K562 (cell line): ENCODE data around the gene CDKN1B. TPM values are rescaled to one million over a fixed set of nuclear protein-coding genes. Genes with fewer than 3 reads are reported as not detected.

Experiments used
- ATAC-seq: fragments of 200-7000 bp; cut with Tn5 transposase; 3 replicates; pipeline ENCODE4 v1.9.1; 2020; ENCODE audit warnings: moderate library complexity
- BruUV-seq: library from RNA; stranded (reverse); fragments of 400-500 nt; replicated peaks from 2 replicates; lab custom pipeline; 2021; lab: Mats Ljungman, UMichigan
- CTCF ChIA-PET: fragments of 300-600 bp; formaldehyde crosslinking; extraction: SDS; loops from one replicate; lab custom pipeline; 2021; ENCODE audit warnings: low intra/inter-chr PET ratio; lab: Yijun Ruan, JAX
- POLR2A ChIA-PET: fragments of 300-600, 350-650 bp; sonication (Branson Sonifier 250); formaldehyde crosslinking; extraction: SDS; loops from one replicate; lab custom pipeline; 2021; ENCODE audit warnings: antibody characterized with exemption, inconsistent platforms; lab: Yijun Ruan, JAX
- DNase-seq, 4 experiments: peaks; one replicate each; pipeline versions ENCODE4 v3.0.0 to v3.0.0-alpha.2; 2011 to 2018; ENCODE audit warnings: low spot score in 3 of 4, mixed read lengths in 3 of 4; ENCODE audit errors: extremely low read depth in 1 of 4
- FAIRE-seq: peaks from 2 replicates; lab custom pipeline; 2011; peaks lifted over from hg19 to GRCh38; lab: Jason Lieb, UNC
- H2AFZ ChIP-seq: 2 replicates; pipeline ENCODE4 v1.6.0; 2011; ENCODE audit warnings: low read depth, low read length, control low read depth, inconsistent platforms
- H3K27ac ChIP-seq: fragments of 200-600 bp; 3 replicates; pipeline ENCODE4 v1.8.0; 2011; ENCODE audit warnings: low read depth, mild to moderate bottlenecking, control low read depth, inconsistent platforms, low read length, moderate library complexity, mixed read lengths; ENCODE audit errors: extremely low read depth
- H3K27me3 ChIP-seq, 2 experiments: fragments of 300-600 bp in 1 of 2; 2 replicates in 1 of 2; 3 replicates in 1 of 2; pipeline versions ENCODE4 v1.6.0 to v1.8.0; 2011; ENCODE audit warnings: inconsistent platforms in 2 of 2, low read length in 2 of 2, mild to moderate bottlenecking in 1 of 2, mixed read lengths in 1 of 2, moderate library complexity in 1 of 2; ENCODE audit not compliant: control insufficient read depth in 2 of 2, insufficient read depth in 2 of 2
- H3K36me3 ChIP-seq: fragments of 300-600 bp; 3 replicates; pipeline ENCODE4 v1.8.0; 2011; ENCODE audit warnings: mild to moderate bottlenecking, low read length, inconsistent platforms; ENCODE audit not compliant: control insufficient read depth, insufficient read depth
- H3K4me1 ChIP-seq, 2 experiments: fragments of 200-600 bp in 1 of 2; replicated peaks in 1 of 2; 2 replicates in 1 of 2; 3 replicates in 1 of 2; pipeline versions ENCODE4 v1.5.1 to v1.8.0; 2011; ENCODE audit warnings: inconsistent platforms in 2 of 2, low read length in 2 of 2, mild to moderate bottlenecking in 1 of 2, mixed read lengths in 1 of 2, moderate library complexity in 1 of 2; ENCODE audit not compliant: control insufficient read depth in 2 of 2, insufficient read depth in 2 of 2
- H3K4me2 ChIP-seq: 2 replicates; pipeline ENCODE4 v1.6.1; 2011; ENCODE audit warnings: low read length, control low read depth, inconsistent platforms, mixed read lengths; ENCODE audit not compliant: insufficient read depth
- H3K4me3 ChIP-seq: fragments of 200-600 bp; sonication (generic), shearing (Covaris generic); 2 replicates; pipeline ENCODE4 v1.5.1; 2016; ENCODE audit warnings: control low read depth, inconsistent platforms
- H3K79me2 ChIP-seq: fragments of 200-600 bp; 3 replicates; pipeline ENCODE4 v1.8.0; 2011; ENCODE audit warnings: low read length, inconsistent platforms; ENCODE audit not compliant: control insufficient read depth, insufficient read depth
- H3K9ac ChIP-seq, 2 experiments: 2 replicates each; pipeline versions ENCODE4 v1.6.0 to v1.6.1; 2011; ENCODE audit warnings: low read depth in 2 of 2, low read length in 2 of 2, control low read depth in 1 of 2, inconsistent platforms in 1 of 2, mild to moderate bottlenecking in 1 of 2, mixed read lengths in 1 of 2; ENCODE audit not compliant: insufficient read depth in 1 of 2
- H3K9me1 ChIP-seq: one replicate; pipeline ENCODE4 v1.6.0; 2011; ENCODE audit warnings: inconsistent platforms, mild to moderate bottlenecking, low read length, moderate library complexity; ENCODE audit not compliant: control insufficient read depth, insufficient read depth
- H3K9me3 ChIP-seq: replicated peaks from 2 replicates; pipeline ENCODE4 v1.5.1; 2011; ENCODE audit warnings: low read depth, low read length, inconsistent platforms; ENCODE audit not compliant: control insufficient read depth, insufficient read depth
- H4K20me1 ChIP-seq: replicated peaks from 2 replicates; pipeline ENCODE4 v1.6.1; 2011; ENCODE audit warnings: low read length, inconsistent platforms, mixed read lengths; ENCODE audit not compliant: control insufficient read depth, insufficient read depth
- BACH1 ChIP-seq: fragments of 200-800 bp; sonication (Bioruptor generic); IDR thresholded peaks from 2 replicates; pipeline ENCODE4 v1.6.1; 2016; ENCODE audit warnings: missing genetic modification characterization, missing compliant biosample characterization
- CC2D1A ChIP-seq: fragments of 450-650 bp; IDR thresholded peaks from 2 replicates; pipeline ENCODE4 v1.6.1; 2017; ENCODE audit warnings: mild to moderate bottlenecking
- CEBPB ChIP-seq: fragments of 450-650 bp; IDR thresholded peaks from 2 replicates; pipeline ENCODE4 v1.6.1; 2016; ENCODE audit warnings: missing genetic modification characterization, missing compliant biosample characterization
- CTBP1 ChIP-seq: fragments of 450-650 bp; IDR thresholded peaks from 2 replicates; pipeline ENCODE4 v1.6.1; 2016; ENCODE audit warnings: borderline replicate concordance
- JUNB ChIP-seq: fragments of 450-650 bp; formaldehyde crosslinking; conservative IDR thresholded peaks from 2 replicates; pipeline ENCODE4 v1.4.0; 2020; ENCODE audit warnings: mild to moderate bottlenecking
- MBD2 ChIP-seq: sonication (generic); IDR thresholded peaks from 2 replicates; pipeline ENCODE4 v1.6.1; 2016; ENCODE audit warnings: low read depth, borderline replicate concordance
- NEUROD1 ChIP-seq: fragments of 150-350 bp; IDR thresholded peaks from 2 replicates; pipeline ENCODE4 v1.6.1; 2014; ENCODE audit warnings: borderline replicate concordance, low read length, low read depth; ENCODE audit not compliant: partially characterized antibody
- NR1H2 ChIP-seq: sonication (generic); formaldehyde crosslinking; IDR thresholded peaks from 2 replicates; pipeline ENCODE4 v1.4.0; 2020; ENCODE audit warnings: mild to moderate bottlenecking, missing genetic modification reagents
- SIX5 ChIP-seq, 2 experiments: IDR thresholded peaks; 2 replicates each; pipeline ENCODE4 v1.6.1; 2011; ENCODE audit warnings: low read length in 2 of 2, borderline replicate concordance in 1 of 2, low read depth in 1 of 2, mild to moderate bottlenecking in 1 of 2, moderate library complexity in 1 of 2; ENCODE audit not compliant: insufficient read depth in 1 of 2
- TGIF2 ChIP-seq: sonication (generic); formaldehyde crosslinking; IDR thresholded peaks from 2 replicates; pipeline ENCODE4 v1.8.1; 2022; ENCODE audit warnings: mild to moderate bottlenecking, missing genetic modification reagents, moderate library complexity
- TSHZ1 ChIP-seq: fragments of 250-450 bp; sonication (Bioruptor Pico); IDR thresholded peaks from 2 replicates; pipeline ENCODE4 v1.4.0; 2020; ENCODE audit warnings: mild to moderate bottlenecking, moderate library complexity
- ZNF184 ChIP-seq: sonication (generic); formaldehyde crosslinking; IDR thresholded peaks from 2 replicates; pipeline ENCODE4 v1.5.0; 2020; ENCODE audit warnings: missing genetic modification reagents
- ZNF445 ChIP-seq: fragments of 250-450 bp; sonication (Bioruptor Pico); IDR thresholded peaks from 2 replicates; pipeline ENCODE4 v1.4.0; 2020; ENCODE audit warnings: low read depth, mild to moderate bottlenecking, moderate library complexity
- WGBS: fragments of 100-300 bp; shearing (Covaris generic); methylation state at CpG from one replicate; pipeline ENCODE4 v1.1.6; 2016; ENCODE audit warnings: low coverage, mixed read lengths; ENCODE audit not compliant: insufficient coverage; ENCODE audit errors: missing lambda C conversion rate; 5-methylcytosine and 5-hydroxymethylcytosine counted together
- in situ Hi-C: fragments of 300-500 bp; cut with MboI; formaldehyde crosslinking; loops from 4 replicates; pipeline ENCODE4 v1.15.0; 2018; ENCODE audit warnings: inconsistent platforms, mixed read lengths
- intact Hi-C: fragments of 100-400 bp; cut with micrococcal nuclease; formaldehyde crosslinking; loops from 2 replicates; pipeline ENCODE4 v1.14.2; 2022
- polyA plus RNA-seq, 8 experiments: library from polyadenylated mRNA; depleted of rRNA in 4 of 8; stranded (reverse) in 5 of 8; unstranded in 3 of 8; fragments of >200 nt; fragmentation: Nextera tagmentation in 2 of 8; fragmentation: Illumina TruSeq in 1 of 8; extraction: Ambion mirVana in 2 of 8; extraction: Trizol in 1 of 8; gene quantifications; 2 replicates each; pipeline versions ENCODE4 v1.2.1 to v1.2.3, GENCODE V29; 2011 to 2014; ENCODE audit warnings: inconsistent platforms in 1 of 8, missing spikeins in 1 of 8
- total RNA-seq, 7 experiments: library from RNA; depleted of rRNA in 6 of 7; stranded (reverse); fragments of >200 nt in 6 of 7; fragmentation: Illumina TruSeq in 2 of 7; extraction: Trizol in 2 of 7; gene quantifications; 2 replicates each; pipeline versions ENCODE4 v1.2.1 to v1.2.3, GENCODE V29; 2011 to 2021; ENCODE audit warnings: low replicate concordance in 1 of 7
- TF ChIP-seq, protein P1 (sequence below): sonication (generic); formaldehyde crosslinking; IDR thresholded peaks from 2 replicates; pipeline ENCODE4 v1.8.0; 2022; ENCODE audit warnings: mild to moderate bottlenecking, missing genetic modification reagents, borderline replicate concordance
- TF ChIP-seq, protein P2 (sequence below): IDR thresholded peaks from 2 replicates; pipeline ENCODE4 v1.6.1; 2014; ENCODE audit warnings: antibody characterized with exemption
- TF ChIP-seq, protein P3 (sequence below): IDR thresholded peaks from 2 replicates; pipeline ENCODE4 v1.6.1; 2011; ENCODE audit not compliant: insufficient read length; ENCODE audit errors: extremely low read depth

Gene CDKN1B
- total and polyA plus RNA-seq, 9 of the 15 experiments (the other 6 are each of a cell fraction or from before 2014, with no cell fraction given) = 2.6 to 35.2 (median 15.5) TPM

DNA sequence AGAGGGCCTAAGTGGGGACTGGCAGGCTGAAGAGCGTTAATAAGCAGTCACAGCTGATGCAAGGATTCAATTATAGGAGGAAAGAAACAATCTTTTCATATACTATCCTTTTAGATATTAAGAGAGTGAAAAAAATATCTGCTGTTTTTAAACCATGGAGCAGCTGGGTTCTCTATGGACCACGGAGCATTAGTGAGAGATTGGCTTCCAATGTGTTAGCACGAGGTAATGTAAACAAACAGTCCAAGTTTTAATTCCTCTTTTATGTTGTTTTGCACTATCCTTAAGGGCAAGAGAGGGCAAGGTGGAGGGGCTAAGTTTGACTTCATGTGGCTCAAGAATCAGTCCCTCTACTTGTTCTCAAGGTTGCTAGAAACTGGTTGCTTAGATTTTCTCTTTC is 30.9 kb downstream of the CDKN1B start:
- Histone ChIP-seq H3K27me3 (no peaks in the 10 kb centered on the region), H3K9me1 (no peaks in the 10 kb centered on the region), H3K36me3 (no peaks in the 10 kb centered on the region), H3K4me1 (no peaks in the 10 kb centered on the region; a peak in 1 of 5 replicates), H3K4me2 (no peak overlapping the region), H3K9me3 (no peaks in the 10 kb centered on the region), H4K20me1 (no peaks in the 10 kb centered on the region), H3K4me3 (no peak overlapping the region), H2AFZ (no peak overlapping the region), H3K27ac (no peak overlapping the region), H3K9ac (no peak overlapping the region), H3K79me2 (no peaks in the 10 kb centered on the region)
- BruUV-seq = no TSS peak
- DNase-seq = no peak
- no peak for FAIRE-seq
- ChIA-PET POLR2A (interaction anchor here (1.2 kb wide), 1 partner anchor 21 kb away, joined by 4 read pairs; no protein-coding TSS in a partner anchor), CTCF (no interaction called here)
- no peak for ATAC-seq
- intact Hi-C loops (no loop called here), in situ Hi-C loops (no loop called here)
- 26% methylated on average over 3 of the region's 3 CpGs for WGBS
- TF ChIP-seq CTBP1 (no peak), CC2D1A (no peak), BACH1 (no peak), NR1H2 (CRISPR knock-in tag) (no peak), ZNF184 (CRISPR knock-in tag) (no peak), MBD2 (no peak), CEBPB (tag) (no peak), NEUROD1 (no peak), JUNB (CRISPR knock-in tag) (no peak), SIX5 (IDR thresholded peaks at IDR 0.05; ENCODE audit: borderline replicate concordance in 1 of 2, insufficient read depth in 1 of 2, low read depth in 1 of 2, low read length in 2 of 2) (no peak), TGIF2 (no peak), TSHZ1 (CRISPR knock-in tag) (no peak), ZNF445 (CRISPR knock-in tag) (no peak)
- TF ChIP-seq, protein P1, sequence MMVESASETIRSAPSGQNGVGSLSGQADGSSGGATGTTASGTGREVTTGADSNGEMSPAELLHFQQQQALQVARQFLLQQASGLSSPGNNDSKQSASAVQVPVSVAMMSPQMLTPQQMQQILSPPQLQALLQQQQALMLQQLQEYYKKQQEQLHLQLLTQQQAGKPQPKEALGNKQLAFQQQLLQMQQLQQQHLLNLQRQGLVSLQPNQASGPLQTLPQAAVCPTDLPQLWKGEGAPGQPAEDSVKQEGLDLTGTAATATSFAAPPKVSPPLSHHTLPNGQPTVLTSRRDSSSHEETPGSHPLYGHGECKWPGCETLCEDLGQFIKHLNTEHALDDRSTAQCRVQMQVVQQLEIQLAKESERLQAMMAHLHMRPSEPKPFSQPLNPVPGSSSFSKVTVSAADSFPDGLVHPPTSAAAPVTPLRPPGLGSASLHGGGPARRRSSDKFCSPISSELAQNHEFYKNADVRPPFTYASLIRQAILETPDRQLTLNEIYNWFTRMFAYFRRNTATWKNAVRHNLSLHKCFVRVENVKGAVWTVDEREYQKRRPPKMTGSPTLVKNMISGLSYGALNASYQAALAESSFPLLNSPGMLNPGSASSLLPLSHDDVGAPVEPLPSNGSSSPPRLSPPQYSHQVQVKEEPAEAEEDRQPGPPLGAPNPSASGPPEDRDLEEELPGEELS (CRISPR knock-in tag) = no peak
- TF ChIP-seq, protein P2, sequence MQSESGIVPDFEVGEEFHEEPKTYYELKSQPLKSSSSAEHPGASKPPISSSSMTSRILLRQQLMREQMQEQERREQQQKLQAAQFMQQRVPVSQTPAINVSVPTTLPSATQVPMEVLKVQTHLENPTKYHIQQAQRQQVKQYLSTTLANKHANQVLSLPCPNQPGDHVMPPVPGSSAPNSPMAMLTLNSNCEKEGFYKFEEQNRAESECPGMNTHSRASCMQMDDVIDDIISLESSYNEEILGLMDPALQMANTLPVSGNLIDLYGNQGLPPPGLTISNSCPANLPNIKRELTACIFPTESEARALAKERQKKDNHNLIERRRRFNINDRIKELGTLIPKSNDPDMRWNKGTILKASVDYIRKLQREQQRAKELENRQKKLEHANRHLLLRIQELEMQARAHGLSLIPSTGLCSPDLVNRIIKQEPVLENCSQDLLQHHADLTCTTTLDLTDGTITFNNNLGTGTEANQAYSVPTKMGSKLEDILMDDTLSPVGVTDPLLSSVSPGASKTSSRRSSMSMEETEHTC = no peak
- TF ChIP-seq, protein P3, sequence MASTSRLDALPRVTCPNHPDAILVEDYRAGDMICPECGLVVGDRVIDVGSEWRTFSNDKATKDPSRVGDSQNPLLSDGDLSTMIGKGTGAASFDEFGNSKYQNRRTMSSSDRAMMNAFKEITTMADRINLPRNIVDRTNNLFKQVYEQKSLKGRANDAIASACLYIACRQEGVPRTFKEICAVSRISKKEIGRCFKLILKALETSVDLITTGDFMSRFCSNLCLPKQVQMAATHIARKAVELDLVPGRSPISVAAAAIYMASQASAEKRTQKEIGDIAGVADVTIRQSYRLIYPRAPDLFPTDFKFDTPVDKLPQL = no peak
